ENCODE data around the gene SNED1.

DNA sequence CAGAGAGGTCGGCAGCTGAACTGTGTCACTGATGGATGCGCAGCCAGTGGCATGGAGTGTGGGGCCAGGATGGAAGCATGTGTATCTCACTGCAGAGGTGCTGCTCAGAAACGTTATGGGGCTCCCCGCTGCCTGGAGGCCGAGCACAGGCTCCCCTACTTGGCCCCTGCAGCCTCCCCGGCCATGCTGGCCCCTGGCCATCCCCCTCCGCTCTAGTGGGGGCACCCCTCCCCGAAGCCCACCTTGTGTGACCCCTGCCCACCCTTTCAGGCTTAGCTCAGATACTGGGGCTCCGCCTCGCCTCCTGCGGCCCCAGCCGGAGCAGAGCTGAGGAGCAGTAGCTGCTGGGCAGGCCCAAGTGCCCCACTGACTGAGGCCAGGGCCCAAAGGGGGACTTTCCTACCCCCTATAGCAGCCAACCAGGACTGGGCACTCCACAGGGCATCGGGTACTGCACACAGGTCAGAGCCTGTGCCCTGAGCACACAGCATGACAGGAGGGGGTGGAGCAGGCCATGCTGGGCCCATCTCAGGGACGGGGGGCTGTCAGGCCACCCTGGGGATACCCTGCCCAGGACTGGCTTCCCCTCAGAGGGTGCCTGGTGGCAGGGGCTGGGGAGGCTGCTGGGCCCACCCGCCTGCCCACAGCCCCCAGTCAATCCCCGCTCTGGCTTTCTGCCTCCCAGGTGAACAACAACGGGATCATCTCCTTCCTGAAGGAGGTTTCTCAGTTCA is 31.3 kb downstream of the SNED1 start:
- TF ChIP-seq, protein P1, sequence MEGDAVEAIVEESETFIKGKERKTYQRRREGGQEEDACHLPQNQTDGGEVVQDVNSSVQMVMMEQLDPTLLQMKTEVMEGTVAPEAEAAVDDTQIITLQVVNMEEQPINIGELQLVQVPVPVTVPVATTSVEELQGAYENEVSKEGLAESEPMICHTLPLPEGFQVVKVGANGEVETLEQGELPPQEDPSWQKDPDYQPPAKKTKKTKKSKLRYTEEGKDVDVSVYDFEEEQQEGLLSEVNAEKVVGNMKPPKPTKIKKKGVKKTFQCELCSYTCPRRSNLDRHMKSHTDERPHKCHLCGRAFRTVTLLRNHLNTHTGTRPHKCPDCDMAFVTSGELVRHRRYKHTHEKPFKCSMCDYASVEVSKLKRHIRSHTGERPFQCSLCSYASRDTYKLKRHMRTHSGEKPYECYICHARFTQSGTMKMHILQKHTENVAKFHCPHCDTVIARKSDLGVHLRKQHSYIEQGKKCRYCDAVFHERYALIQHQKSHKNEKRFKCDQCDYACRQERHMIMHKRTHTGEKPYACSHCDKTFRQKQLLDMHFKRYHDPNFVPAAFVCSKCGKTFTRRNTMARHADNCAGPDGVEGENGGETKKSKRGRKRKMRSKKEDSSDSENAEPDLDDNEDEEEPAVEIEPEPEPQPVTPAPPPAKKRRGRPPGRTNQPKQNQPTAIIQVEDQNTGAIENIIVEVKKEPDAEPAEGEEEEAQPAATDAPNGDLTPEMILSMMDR (IDR thresholded peaks at IDR 0.05): no peak
- TF ChIP-seq HOXA7 (CRISPR knock-in tag; IDR thresholded peaks at IDR 0.05): no peak
- TF ChIP-seq EP300 (IDR thresholded peaks at IDR 0.05): no peak
- TF ChIP-seq ZNF302 (CRISPR knock-in tag; IDR thresholded peaks at IDR 0.05): no peak
- TF ChIP-seq, protein P2, sequence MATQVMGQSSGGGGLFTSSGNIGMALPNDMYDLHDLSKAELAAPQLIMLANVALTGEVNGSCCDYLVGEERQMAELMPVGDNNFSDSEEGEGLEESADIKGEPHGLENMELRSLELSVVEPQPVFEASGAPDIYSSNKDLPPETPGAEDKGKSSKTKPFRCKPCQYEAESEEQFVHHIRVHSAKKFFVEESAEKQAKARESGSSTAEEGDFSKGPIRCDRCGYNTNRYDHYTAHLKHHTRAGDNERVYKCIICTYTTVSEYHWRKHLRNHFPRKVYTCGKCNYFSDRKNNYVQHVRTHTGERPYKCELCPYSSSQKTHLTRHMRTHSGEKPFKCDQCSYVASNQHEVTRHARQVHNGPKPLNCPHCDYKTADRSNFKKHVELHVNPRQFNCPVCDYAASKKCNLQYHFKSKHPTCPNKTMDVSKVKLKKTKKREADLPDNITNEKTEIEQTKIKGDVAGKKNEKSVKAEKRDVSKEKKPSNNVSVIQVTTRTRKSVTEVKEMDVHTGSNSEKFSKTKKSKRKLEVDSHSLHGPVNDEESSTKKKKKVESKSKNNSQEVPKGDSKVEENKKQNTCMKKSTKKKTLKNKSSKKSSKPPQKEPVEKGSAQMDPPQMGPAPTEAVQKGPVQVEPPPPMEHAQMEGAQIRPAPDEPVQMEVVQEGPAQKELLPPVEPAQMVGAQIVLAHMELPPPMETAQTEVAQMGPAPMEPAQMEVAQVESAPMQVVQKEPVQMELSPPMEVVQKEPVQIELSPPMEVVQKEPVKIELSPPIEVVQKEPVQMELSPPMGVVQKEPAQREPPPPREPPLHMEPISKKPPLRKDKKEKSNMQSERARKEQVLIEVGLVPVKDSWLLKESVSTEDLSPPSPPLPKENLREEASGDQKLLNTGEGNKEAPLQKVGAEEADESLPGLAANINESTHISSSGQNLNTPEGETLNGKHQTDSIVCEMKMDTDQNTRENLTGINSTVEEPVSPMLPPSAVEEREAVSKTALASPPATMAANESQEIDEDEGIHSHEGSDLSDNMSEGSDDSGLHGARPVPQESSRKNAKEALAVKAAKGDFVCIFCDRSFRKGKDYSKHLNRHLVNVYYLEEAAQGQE (IDR thresholded peaks at IDR 0.05): no peak
- TF ChIP-seq, protein P3, sequence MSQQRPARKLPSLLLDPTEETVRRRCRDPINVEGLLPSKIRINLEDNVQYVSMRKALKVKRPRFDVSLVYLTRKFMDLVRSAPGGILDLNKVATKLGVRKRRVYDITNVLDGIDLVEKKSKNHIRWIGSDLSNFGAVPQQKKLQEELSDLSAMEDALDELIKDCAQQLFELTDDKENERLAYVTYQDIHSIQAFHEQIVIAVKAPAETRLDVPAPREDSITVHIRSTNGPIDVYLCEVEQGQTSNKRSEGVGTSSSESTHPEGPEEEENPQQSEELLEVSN (IDR thresholded peaks at IDR 0.05; ENCODE audit: borderline replicate concordance, low read depth): no peak
- no peak for TF ChIP-seq CBX2 (IDR thresholded peaks at IDR 0.05; ENCODE audit: borderline replicate concordance, low read depth)
- TF ChIP-seq POLR2A (IDR thresholded peaks at IDR 0.05; ENCODE audit: low read length): no peak
- TF ChIP-seq MYC (IDR thresholded peaks at IDR 0.05; ENCODE audit: borderline replicate concordance, low read length): no peak
- TF ChIP-seq TFCP2L1 (CRISPR knock-in tag; IDR thresholded peaks at IDR 0.05): no peak
- no peak for TF ChIP-seq RAD21 (conservative IDR thresholded peaks at IDR 0.05 in 1 of 2, IDR thresholded peaks at IDR 0.05 in 1 of 2)
- no peak for TF ChIP-seq SREBF2 (IDR thresholded peaks at IDR 0.05)
